ENCODE measurements around the gene TEX52. TPM values are rescaled to one million over a fixed set of nuclear protein-coding genes. Genes with fewer than 3 reads are reported as not detected.

Gene TEX52
- total RNA-seq, 1 experiment from 2014 or later, result 0.34 TPM

DNA sequence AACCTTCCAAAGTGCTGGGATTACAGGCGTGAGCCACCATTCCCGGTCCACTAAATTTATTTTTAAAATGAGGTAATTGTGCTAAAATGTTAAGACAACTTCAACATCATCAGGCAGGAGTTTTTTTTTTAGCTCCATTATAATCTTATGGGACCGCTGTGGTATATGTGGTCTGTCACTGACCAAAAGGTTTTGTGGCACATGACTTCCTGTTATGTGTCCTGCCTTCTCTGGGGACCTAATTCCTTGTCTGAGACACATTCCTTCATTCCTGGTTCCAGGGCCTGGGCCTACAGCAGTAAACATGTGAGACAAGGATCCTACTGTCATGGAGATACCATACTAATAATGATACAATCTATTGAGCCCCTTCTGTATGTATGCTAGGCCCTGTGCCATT is 4.9 kb downstream of the TEX52 start:
- Mint-ChIP-seq H3K36me3 (ENCODE audit: insufficient read depth, unreplicated experiment) (peaks cover 19% of the 10 kb centered on the region), H3K9me3 (ENCODE audit: unreplicated experiment) (no peaks in the 10 kb centered on the region), H3K4me1 (ENCODE audit: low read depth, unreplicated experiment) (peaks cover 27% of the 10 kb centered on the region), H3K4me3 (ENCODE audit: unreplicated experiment) (no peak overlapping the region), H3K27ac (ENCODE audit: unreplicated experiment) (no peak overlapping the region), H3K27me3 (ENCODE audit: insufficient read depth, unreplicated experiment) (no peaks in the 10 kb centered on the region)
- Histone ChIP-seq H3K9me3 (no peaks in the 10 kb centered on the region), H3K36me3 (ENCODE audit: control insufficient read depth, insufficient read depth, low read length) (no peaks in the 10 kb centered on the region), H3K4me3 (ENCODE audit: low read depth, low read length) (no peak overlapping the region), H3K4me1 (peaks cover 19% of the 10 kb centered on the region), H3K27me3 (replicated peaks; ENCODE audit: control insufficient read depth, insufficient read depth, low read length) (no peaks in the 10 kb centered on the region)
- BruUV-seq (replicated peaks), result no TSS peak
- TF ChIP-seq, protein P1, sequence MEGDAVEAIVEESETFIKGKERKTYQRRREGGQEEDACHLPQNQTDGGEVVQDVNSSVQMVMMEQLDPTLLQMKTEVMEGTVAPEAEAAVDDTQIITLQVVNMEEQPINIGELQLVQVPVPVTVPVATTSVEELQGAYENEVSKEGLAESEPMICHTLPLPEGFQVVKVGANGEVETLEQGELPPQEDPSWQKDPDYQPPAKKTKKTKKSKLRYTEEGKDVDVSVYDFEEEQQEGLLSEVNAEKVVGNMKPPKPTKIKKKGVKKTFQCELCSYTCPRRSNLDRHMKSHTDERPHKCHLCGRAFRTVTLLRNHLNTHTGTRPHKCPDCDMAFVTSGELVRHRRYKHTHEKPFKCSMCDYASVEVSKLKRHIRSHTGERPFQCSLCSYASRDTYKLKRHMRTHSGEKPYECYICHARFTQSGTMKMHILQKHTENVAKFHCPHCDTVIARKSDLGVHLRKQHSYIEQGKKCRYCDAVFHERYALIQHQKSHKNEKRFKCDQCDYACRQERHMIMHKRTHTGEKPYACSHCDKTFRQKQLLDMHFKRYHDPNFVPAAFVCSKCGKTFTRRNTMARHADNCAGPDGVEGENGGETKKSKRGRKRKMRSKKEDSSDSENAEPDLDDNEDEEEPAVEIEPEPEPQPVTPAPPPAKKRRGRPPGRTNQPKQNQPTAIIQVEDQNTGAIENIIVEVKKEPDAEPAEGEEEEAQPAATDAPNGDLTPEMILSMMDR (IDR thresholded peaks at IDR 0.05; ENCODE audit: insufficient read depth in 1 of 2, low read depth in 1 of 2, low read length in 1 of 2, severe bottlenecking in 1 of 2, unreplicated experiment in 1 of 2), result no peak
- POLR2A ChIA-PET, result interaction anchor here (0.6 kb wide), 2 partner anchors 23 to 38 kb away, joined by 3 read pairs; no protein-coding TSS in a partner anchor
- intact Hi-C loops (cut with micrococcal nuclease; ENCODE audit: unreplicated experiment), result no loop called here
- CTCF ChIA-PET, result no interaction called here
- DNase-seq, result no peak

- TF ChIP-seq, protein P1 (IDR thresholded peaks at IDR 0.05; ENCODE audit: insufficient read depth in 1 of 2, low read depth in 1 of 2, low read length in 1 of 2, severe bottlenecking in 1 of 2, unreplicated experiment in 1 of 2), result no peak
- intact Hi-C loops (cut with micrococcal nuclease; ENCODE audit: unreplicated experiment), result no loop called here
- H3K36me3 ChIP-seq (ENCODE audit: control insufficient read depth, insufficient read depth, low read length), result no peaks in the 10 kb centered on the region
- H3K9me3 Mint-ChIP-seq (ENCODE audit: unreplicated experiment), result no peaks in the 10 kb centered on the region
- BruUV-seq (replicated peaks), result no TSS peak
- no peaks in the 10 kb centered on the region for H3K9me3 ChIP-seq
- no peak for DNase-seq
- H3K4me1 Mint-ChIP-seq (ENCODE audit: low read depth, unreplicated experiment), result peaks cover 28% of the 10 kb centered on the region
- H3K27me3 ChIP-seq (replicated peaks; ENCODE audit: control insufficient read depth, insufficient read depth, low read length), result no peaks in the 10 kb centered on the region
- peaks cover 24% of the 10 kb centered on the region for H3K4me1 ChIP-seq
- no peaks in the 10 kb centered on the region for H3K27me3 Mint-ChIP-seq (ENCODE audit: insufficient read depth, unreplicated experiment)
- H3K27ac Mint-ChIP-seq (ENCODE audit: unreplicated experiment), result peak overlapping the region; percentile 12
- H3K4me3 Mint-ChIP-seq (ENCODE audit: unreplicated experiment), result no peak overlapping the region
- no peak overlapping the region for H3K4me3 ChIP-seq (ENCODE audit: low read depth, low read length)
- ChIA-PET CTCF (interaction anchor here (1.0 to 2.4 kb wide), 12 partner anchors 9 to 196 kb away, joined by 3 to 18 read pairs (median 8); partner anchors contain the start of genes FOXM1, RHNO1 and TEX52), POLR2A (interaction anchor here (1.3 kb wide), 1 partner anchor 32 kb away, joined by 4 read pairs; the partner anchor contains the start of genes FOXM1 and RHNO1)
- H3K36me3 Mint-ChIP-seq (ENCODE audit: insufficient read depth, unreplicated experiment), result no peaks in the 10 kb centered on the region
Observed at GRCh38 chr12:2845280-2845679, 11.6 kb downstream of the TEX52 start.

- no peaks in the 10 kb centered on the region for H3K36me3 Mint-ChIP-seq (ENCODE audit: insufficient read depth, unreplicated experiment)
- H3K4me1 Mint-ChIP-seq (ENCODE audit: low read depth, unreplicated experiment), result peaks cover 26% of the 10 kb centered on the region
- intact Hi-C loops (cut with micrococcal nuclease; ENCODE audit: unreplicated experiment), result no loop called here
- POLR2A ChIA-PET, result interaction anchor here (1.3 kb wide), 1 partner anchor 32 kb away, joined by 4 read pairs; the partner anchor contains the start of genes FOXM1 and RHNO1
- Histone ChIP-seq H3K4me1 (peaks cover 19% of the 10 kb centered on the region), H3K9me3 (no peaks in the 10 kb centered on the region), H3K27me3 (replicated peaks; ENCODE audit: control insufficient read depth, insufficient read depth, low read length) (no peaks in the 10 kb centered on the region), H3K4me3 (ENCODE audit: low read depth, low read length) (no peak overlapping the region), H3K36me3 (ENCODE audit: control insufficient read depth, insufficient read depth, low read length) (no peaks in the 10 kb centered on the region)
- H3K9me3 Mint-ChIP-seq (ENCODE audit: unreplicated experiment), result no peaks in the 10 kb centered on the region
- H3K27ac Mint-ChIP-seq (ENCODE audit: unreplicated experiment), result peak overlapping the region; percentile 12
- no TSS peak for BruUV-seq (replicated peaks)
- no peak for DNase-seq
- H3K27me3 Mint-ChIP-seq (ENCODE audit: insufficient read depth, unreplicated experiment), result no peaks in the 10 kb centered on the region
- CTCF ChIA-PET, result interaction anchor here (1.0 to 2.4 kb wide), 8 partner anchors 10 to 197 kb away, joined by 3 to 18 read pairs (median 10); partner anchors contain the start of genes FOXM1, RHNO1 and TEX52
- TF ChIP-seq, protein P1 (IDR thresholded peaks at IDR 0.05; ENCODE audit: insufficient read depth in 1 of 2, low read depth in 1 of 2, low read length in 1 of 2, severe bottlenecking in 1 of 2, unreplicated experiment in 1 of 2), result no peak
- no peak overlapping the region for H3K4me3 Mint-ChIP-seq (ENCODE audit: unreplicated experiment)
Observed at GRCh38 chr12:2844786-2845185, 12.1 kb downstream of the TEX52 start.
